Measurements from ENCODE around the gene DRC1.

DNA sequence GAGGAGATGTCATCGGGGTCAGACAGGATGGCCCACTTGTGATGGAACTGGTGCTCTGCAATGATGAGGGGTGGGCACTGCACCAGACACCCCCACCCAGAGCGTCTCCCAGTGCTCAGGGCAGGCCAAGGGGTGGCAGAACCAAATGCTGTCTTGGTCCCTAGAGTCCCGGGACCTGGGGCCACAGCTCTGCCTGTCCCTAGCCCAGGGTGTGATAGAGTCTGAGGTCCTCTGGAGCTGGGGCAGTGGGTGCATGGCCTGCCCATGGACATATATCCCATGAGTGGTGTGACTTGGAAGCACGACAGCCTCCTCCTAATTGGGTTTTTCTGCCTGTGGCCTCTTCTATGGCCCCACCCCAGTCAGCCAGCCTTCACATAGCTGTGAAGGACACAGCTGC lies 82.9 kb downstream of the DRC1 start:
- TF ChIP-seq, protein P1, sequence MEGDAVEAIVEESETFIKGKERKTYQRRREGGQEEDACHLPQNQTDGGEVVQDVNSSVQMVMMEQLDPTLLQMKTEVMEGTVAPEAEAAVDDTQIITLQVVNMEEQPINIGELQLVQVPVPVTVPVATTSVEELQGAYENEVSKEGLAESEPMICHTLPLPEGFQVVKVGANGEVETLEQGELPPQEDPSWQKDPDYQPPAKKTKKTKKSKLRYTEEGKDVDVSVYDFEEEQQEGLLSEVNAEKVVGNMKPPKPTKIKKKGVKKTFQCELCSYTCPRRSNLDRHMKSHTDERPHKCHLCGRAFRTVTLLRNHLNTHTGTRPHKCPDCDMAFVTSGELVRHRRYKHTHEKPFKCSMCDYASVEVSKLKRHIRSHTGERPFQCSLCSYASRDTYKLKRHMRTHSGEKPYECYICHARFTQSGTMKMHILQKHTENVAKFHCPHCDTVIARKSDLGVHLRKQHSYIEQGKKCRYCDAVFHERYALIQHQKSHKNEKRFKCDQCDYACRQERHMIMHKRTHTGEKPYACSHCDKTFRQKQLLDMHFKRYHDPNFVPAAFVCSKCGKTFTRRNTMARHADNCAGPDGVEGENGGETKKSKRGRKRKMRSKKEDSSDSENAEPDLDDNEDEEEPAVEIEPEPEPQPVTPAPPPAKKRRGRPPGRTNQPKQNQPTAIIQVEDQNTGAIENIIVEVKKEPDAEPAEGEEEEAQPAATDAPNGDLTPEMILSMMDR (IDR thresholded peaks at IDR 0.05): no peak
- no peak for TF ChIP-seq POLR2A (IDR thresholded peaks at IDR 0.05)

All from esophagus squamous epithelium (tissue), 4 donors.